ENCODE measurements around the gene COQ8B.

GRCh38 chr19:40756502-40757110 is 39.9 kb upstream of the COQ8B start:
- TF ChIP-seq CTCF (IDR thresholded peaks at IDR 0.05) (no peak), POLR2A (IDR thresholded peaks at IDR 0.05) (no peak)
